HCT116 (cell line): ENCODE data around the gene SMIM8.

ENCODE experiments used
- CEBPB ChIP-seq: IDR thresholded peaks from 2 replicates; pipeline ENCODE4 v1.6.1; 2012; ENCODE audit warnings: low read depth
- EZH2 ChIP-seq: fragments of 200-600 bp; sonication (generic); IDR thresholded peaks from 2 replicates; pipeline ENCODE4 v1.6.1; 2017; ENCODE audit warnings: antibody characterized with exemption, mixed run types
- FOSL1 ChIP-seq: IDR thresholded peaks from 2 replicates; pipeline ENCODE4 v1.6.1; 2012; ENCODE audit warnings: low read depth
- POLR2A ChIP-seq: IDR thresholded peaks from 2 replicates; pipeline ENCODE4 v1.7.0; 2011; ENCODE audit warnings: borderline replicate concordance; ENCODE audit not compliant: insufficient read depth, insufficient read length; ENCODE audit errors: extremely low read depth
- POLR2AphosphoS5 ChIP-seq: IDR thresholded peaks from 2 replicates; pipeline ENCODE4 v1.6.1; 2011; ENCODE audit warnings: mild to moderate bottlenecking, low read depth, low read length, moderate library complexity
- RAD21 ChIP-seq: IDR thresholded peaks from 2 replicates; pipeline ENCODE4 v1.6.1; 2012; ENCODE audit warnings: low read depth, mild to moderate bottlenecking
- SIN3A ChIP-seq: IDR thresholded peaks from 2 replicates; pipeline ENCODE4 v1.6.1; 2012; ENCODE audit warnings: low read depth
- SP1 ChIP-seq: IDR thresholded peaks from 2 replicates; pipeline ENCODE4 v1.6.1; 2012; ENCODE audit warnings: low read depth
- TCF7L2 ChIP-seq: IDR thresholded peaks from 2 replicates; pipeline ENCODE4 v1.7.0; 2011; ENCODE audit warnings: borderline replicate concordance, inconsistent platforms; ENCODE audit not compliant: insufficient read depth, insufficient read length; ENCODE audit errors: extremely low read depth
- YY1 ChIP-seq: IDR thresholded peaks from 2 replicates; pipeline ENCODE4 v1.6.1; 2011; ENCODE audit warnings: low read length, low read depth, moderate library complexity, mild to moderate bottlenecking; ENCODE audit not compliant: insufficient replicate concordance; ENCODE audit errors: extremely low read depth
- TF ChIP-seq, protein P1 (sequence below), 3 experiments: fragments of 200-600 bp in 1 of 3; sonication (generic) in 1 of 3; IDR thresholded peaks in 2 of 3; conservative IDR thresholded peaks in 1 of 3; 2 replicates each; pipeline ENCODE4 v1.5.1; 2012 to 2017; ENCODE audit warnings: low read depth in 2 of 3, low read length in 2 of 3, antibody characterized with exemption in 1 of 3, borderline replicate concordance in 1 of 3, control low read depth in 1 of 3, mild to moderate bottlenecking in 1 of 3, mixed read lengths in 1 of 3, mixed run types in 1 of 3, moderate library complexity in 1 of 3; ENCODE audit not compliant: insufficient read depth in 1 of 3
- TF ChIP-seq, protein P2 (sequence below): IDR thresholded peaks from 2 replicates; pipeline ENCODE4 v1.6.1; 2012; ENCODE audit warnings: low read depth
- TF ChIP-seq, protein P3 (sequence below): IDR thresholded peaks from 2 replicates; pipeline ENCODE4 v1.6.1; 2012
- TF ChIP-seq, protein P4 (sequence below): IDR thresholded peaks from 2 replicates; pipeline ENCODE4 v1.6.1; 2012

DNA sequence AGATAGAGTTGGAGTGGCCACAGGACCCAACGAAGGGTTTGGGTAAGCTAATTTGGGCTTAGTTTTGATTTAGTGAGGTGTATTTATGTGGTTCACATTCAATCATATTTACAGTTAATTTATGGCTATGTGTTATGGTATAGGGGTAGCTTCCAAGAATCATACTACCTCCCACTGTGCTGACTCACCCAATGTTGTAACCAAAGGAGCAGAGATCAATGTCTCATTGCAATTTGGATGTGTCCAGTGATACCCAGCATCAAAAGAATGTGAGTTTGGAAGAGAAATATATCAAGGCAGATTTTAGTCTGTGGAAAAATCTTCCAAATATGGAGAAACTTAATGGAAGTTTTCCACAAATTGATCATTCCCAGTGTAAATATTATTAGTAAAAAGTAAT lies 25.3 kb upstream of the SMIM8 start:
- TF ChIP-seq, protein P1, sequence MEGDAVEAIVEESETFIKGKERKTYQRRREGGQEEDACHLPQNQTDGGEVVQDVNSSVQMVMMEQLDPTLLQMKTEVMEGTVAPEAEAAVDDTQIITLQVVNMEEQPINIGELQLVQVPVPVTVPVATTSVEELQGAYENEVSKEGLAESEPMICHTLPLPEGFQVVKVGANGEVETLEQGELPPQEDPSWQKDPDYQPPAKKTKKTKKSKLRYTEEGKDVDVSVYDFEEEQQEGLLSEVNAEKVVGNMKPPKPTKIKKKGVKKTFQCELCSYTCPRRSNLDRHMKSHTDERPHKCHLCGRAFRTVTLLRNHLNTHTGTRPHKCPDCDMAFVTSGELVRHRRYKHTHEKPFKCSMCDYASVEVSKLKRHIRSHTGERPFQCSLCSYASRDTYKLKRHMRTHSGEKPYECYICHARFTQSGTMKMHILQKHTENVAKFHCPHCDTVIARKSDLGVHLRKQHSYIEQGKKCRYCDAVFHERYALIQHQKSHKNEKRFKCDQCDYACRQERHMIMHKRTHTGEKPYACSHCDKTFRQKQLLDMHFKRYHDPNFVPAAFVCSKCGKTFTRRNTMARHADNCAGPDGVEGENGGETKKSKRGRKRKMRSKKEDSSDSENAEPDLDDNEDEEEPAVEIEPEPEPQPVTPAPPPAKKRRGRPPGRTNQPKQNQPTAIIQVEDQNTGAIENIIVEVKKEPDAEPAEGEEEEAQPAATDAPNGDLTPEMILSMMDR (IDR thresholded peaks at IDR 0.05 in 2 of 3, conservative IDR thresholded peaks at IDR 0.05 in 1 of 3; ENCODE audit: borderline replicate concordance in 1 of 3, insufficient read depth in 1 of 3, low read depth in 2 of 3, low read length in 2 of 3) = no peak
- no peak for TF ChIP-seq POLR2AphosphoS5
- no peak for TF ChIP-seq POLR2A
- TF ChIP-seq, protein P2, sequence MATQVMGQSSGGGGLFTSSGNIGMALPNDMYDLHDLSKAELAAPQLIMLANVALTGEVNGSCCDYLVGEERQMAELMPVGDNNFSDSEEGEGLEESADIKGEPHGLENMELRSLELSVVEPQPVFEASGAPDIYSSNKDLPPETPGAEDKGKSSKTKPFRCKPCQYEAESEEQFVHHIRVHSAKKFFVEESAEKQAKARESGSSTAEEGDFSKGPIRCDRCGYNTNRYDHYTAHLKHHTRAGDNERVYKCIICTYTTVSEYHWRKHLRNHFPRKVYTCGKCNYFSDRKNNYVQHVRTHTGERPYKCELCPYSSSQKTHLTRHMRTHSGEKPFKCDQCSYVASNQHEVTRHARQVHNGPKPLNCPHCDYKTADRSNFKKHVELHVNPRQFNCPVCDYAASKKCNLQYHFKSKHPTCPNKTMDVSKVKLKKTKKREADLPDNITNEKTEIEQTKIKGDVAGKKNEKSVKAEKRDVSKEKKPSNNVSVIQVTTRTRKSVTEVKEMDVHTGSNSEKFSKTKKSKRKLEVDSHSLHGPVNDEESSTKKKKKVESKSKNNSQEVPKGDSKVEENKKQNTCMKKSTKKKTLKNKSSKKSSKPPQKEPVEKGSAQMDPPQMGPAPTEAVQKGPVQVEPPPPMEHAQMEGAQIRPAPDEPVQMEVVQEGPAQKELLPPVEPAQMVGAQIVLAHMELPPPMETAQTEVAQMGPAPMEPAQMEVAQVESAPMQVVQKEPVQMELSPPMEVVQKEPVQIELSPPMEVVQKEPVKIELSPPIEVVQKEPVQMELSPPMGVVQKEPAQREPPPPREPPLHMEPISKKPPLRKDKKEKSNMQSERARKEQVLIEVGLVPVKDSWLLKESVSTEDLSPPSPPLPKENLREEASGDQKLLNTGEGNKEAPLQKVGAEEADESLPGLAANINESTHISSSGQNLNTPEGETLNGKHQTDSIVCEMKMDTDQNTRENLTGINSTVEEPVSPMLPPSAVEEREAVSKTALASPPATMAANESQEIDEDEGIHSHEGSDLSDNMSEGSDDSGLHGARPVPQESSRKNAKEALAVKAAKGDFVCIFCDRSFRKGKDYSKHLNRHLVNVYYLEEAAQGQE = no peak
- TF ChIP-seq TCF7L2 = no peak
- TF ChIP-seq, protein P3, sequence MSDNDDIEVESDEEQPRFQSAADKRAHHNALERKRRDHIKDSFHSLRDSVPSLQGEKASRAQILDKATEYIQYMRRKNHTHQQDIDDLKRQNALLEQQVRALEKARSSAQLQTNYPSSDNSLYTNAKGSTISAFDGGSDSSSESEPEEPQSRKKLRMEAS = no peak
- no peak for TF ChIP-seq SIN3A
- no peak for TF ChIP-seq EZH2
- no peak for TF ChIP-seq YY1
- TF ChIP-seq, protein P4, sequence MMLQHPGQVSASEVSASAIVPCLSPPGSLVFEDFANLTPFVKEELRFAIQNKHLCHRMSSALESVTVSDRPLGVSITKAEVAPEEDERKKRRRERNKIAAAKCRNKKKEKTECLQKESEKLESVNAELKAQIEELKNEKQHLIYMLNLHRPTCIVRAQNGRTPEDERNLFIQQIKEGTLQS = no peak
- TF ChIP-seq CEBPB = no peak
- no peak for TF ChIP-seq FOSL1
- TF ChIP-seq RAD21 = no peak
- TF ChIP-seq SP1 = no peak
